RWPE1 (cell line): ENCODE results near the gene WRNIP1.

Source experiments
- CTCF ChIA-PET: fragments of 350-600 bp; sonication (Branson Sonifier 250); formaldehyde crosslinking; extraction: SDS; loops from one replicate; lab custom pipeline; 2021; lab: Yijun Ruan, JAX
- POLR2A ChIA-PET: fragments of 400-600 bp; formaldehyde crosslinking; extraction: SDS; loops from one replicate; lab custom pipeline; 2020; ENCODE audit warnings: antibody characterized with exemption; ENCODE audit not compliant: low non-redundant PET; lab: Yijun Ruan, JAX
- DNase-seq: peaks from one replicate; pipeline ENCODE4 v3.0.0; 2012; ENCODE audit warnings: low spot score
- H3K27ac ChIP-seq: fragments of 450-650 bp; 2 replicates; pipeline ENCODE4 v1.5.1; 2017
- TF ChIP-seq, protein P1 (sequence below): fragments of 450-650 bp; conservative IDR thresholded peaks from 2 replicates; pipeline ENCODE4 v1.5.1; 2017; ENCODE audit warnings: low read depth, mild to moderate bottlenecking

The WRNIP1 gene

DNA sequence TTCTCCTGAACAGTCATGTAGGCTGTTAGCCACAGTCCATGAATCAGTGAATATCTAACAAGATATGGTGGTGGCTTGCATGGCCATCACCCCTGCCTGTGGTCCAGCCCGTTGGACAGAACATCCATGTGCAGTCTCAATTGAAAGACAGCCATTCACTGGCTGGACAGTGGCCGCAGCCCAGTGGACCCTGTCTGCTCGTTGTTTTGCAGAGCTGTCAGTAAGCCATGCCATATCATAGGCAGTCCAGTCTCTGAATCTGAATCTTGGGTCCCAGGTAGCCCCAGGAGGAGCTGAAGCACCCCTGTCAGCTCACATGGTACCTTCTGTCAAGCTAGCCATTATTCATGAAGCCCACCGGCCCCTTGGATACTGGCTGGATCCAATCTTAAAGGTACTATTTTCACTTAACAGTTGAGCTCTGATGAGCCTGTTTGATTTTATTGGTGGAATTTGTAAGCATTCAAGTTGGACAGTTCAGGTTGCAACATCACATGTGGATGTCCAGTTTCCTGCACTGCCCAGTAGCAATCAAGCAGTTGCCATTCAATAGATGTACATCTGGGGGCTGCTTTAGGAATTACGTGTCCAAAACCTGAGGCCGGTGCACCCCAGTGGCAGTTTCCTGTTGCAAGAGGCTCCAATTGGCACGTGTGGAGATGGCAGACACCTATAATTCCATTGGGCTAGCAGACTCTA lies 38.7 kb downstream of the WRNIP1 start:
- DNase-seq: no peak
- TF ChIP-seq, protein P1, sequence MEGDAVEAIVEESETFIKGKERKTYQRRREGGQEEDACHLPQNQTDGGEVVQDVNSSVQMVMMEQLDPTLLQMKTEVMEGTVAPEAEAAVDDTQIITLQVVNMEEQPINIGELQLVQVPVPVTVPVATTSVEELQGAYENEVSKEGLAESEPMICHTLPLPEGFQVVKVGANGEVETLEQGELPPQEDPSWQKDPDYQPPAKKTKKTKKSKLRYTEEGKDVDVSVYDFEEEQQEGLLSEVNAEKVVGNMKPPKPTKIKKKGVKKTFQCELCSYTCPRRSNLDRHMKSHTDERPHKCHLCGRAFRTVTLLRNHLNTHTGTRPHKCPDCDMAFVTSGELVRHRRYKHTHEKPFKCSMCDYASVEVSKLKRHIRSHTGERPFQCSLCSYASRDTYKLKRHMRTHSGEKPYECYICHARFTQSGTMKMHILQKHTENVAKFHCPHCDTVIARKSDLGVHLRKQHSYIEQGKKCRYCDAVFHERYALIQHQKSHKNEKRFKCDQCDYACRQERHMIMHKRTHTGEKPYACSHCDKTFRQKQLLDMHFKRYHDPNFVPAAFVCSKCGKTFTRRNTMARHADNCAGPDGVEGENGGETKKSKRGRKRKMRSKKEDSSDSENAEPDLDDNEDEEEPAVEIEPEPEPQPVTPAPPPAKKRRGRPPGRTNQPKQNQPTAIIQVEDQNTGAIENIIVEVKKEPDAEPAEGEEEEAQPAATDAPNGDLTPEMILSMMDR: no peak
- ChIA-PET CTCF (interaction anchor here (0.7 kb wide), 1 partner anchor 23 kb away, joined by 3 read pairs; no protein-coding TSS in a partner anchor), POLR2A (interaction anchor here (0.6 kb wide), 1 partner anchor 186 kb away, joined by 3 read pairs; no protein-coding TSS in a partner anchor)
- no peak overlapping the region for H3K27ac ChIP-seq

DNA sequence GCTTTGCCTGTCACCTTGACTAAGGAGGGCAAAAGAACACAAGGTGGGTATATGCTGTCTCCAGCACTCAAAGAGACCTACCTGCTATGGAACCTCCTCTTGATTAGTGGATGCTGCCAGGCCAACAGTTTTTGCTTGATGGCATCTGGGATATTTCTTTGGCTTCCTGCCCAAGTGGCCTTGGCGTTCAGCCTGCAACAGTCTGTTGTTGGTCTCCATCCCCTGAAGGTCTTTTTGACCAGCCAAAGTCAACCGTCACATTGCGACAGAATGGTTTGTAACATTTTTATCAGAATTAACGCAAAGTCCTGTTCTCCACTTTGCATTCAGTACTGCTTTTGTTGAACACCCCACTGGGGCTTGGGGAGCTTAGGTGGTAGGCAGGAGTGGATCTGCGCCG lies 39.3 kb downstream of the WRNIP1 start:
- POLR2A ChIA-PET: interaction anchor here (0.6 kb wide), 1 partner anchor 186 kb away, joined by 3 read pairs; no protein-coding TSS in a partner anchor
- CTCF ChIA-PET: no interaction called here
- H3K27ac ChIP-seq: no peak overlapping the region

DNA sequence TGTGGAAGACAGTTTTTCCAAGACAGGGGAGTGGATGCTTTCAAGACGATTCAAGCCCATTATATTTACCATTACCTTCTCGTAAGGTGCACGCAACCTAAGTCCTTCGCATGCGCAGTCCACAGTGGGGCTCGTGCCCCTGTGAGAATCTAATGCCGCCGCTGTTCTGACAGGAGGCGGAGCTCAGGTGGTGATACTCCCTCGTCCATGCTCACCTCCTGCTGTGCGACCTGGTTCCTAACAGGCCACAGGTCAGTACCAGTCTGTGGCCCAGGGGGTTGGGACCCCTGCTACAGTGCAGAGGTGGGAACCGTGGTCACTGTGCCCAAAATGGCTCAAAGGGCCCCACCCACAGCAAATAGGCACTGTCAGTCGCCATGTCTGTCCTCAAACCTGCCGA lies 39.8 kb downstream of the WRNIP1 start:
- CTCF ChIA-PET: no interaction called here
- DNase-seq: no peak
- POLR2A ChIA-PET: no interaction called here
- TF ChIP-seq, protein P1: no peak
- H3K27ac ChIP-seq: no peak overlapping the region

More for the DNA sequence above, 39.3 kb downstream of the WRNIP1 start:
- TF ChIP-seq, protein P1: no peak
- no peak for DNase-seq

DNA sequence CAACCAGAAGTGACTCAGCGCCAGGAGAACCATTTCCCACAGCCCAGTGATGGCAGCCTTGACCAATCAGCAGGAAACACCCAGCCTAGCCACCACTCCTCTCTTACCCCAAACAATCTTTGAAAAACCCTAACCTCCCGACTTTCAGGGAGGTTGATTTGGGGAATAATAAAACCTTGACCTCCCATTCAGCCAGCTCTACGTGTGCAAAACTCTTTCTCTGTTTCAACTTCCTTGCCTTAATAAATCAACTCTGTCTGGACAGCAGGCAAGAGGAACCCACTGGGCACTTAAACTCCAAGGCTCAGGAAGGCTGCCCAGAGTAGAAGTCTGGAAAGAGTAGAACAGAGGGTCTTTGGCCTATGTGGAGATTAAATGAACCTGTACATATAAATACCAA lies 41.5 kb downstream of the WRNIP1 start:
- TF ChIP-seq, protein P1: no peak
- ChIA-PET POLR2A (no interaction called here), CTCF (interaction anchor here (0.6 to 0.7 kb wide), 2 partner anchors 22 to 673 kb away, joined by 3 read pairs; no protein-coding TSS in a partner anchor)
- no peak for DNase-seq
- no peak overlapping the region for H3K27ac ChIP-seq

DNA sequence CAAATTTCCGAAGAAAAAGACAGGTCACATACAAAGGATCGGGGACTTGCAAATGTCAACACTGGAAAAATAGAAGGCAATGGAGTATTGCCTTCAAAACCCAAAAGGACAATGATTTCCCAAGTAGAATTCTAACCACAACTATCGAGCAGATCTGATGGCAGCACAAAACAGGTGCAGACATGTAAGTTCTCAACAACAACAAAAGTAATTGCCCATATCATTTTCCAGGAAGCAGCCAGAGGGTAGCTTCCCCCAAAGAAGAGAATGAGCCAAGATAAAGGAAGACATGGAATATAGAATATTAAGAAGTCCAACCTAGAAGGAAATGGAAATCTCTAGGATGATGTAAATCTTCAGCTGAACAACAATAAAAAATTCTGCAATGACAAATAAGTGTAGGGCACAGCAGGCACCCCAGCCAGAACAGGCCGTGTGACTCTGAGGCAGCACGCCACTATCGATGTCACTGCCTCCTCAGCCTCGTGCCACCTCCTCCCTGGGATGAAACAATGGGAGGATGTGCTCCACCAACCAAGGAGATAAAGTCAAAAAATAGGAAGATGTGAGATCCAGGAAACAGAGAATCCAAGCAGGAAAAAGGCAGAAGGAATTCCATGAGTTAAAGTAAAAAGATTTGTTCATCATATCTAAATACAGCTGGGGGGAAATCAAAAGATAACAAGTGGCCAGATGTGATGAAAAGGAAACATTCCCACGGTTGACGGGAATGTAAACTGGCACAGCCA lies 42.3 kb downstream of the WRNIP1 start:
- ChIA-PET CTCF (no interaction called here), POLR2A (no interaction called here)
- TF ChIP-seq, protein P1: no peak
- no peak overlapping the region for H3K27ac ChIP-seq
- DNase-seq: no peak

DNA sequence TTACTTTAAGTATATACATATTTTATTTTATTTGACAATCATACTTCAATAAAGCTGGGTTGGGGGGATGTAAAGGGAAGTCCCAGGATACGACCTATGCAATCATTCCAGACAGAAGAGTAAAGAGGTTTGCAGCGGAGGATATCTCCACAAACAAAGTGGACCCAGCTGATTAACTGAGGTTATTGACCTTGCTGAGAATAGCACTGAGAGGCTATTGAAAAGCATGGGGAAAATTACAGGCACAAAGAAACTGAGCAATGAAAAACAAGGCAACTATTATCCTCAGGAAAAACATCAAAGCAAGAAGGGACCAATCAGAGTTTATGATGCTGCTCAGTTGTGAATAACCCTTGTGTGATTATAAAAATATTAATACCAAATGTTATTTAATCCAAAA lies 43.8 kb downstream of the WRNIP1 start:
- POLR2A ChIA-PET: no interaction called here

More for the DNA sequence above, 43.8 kb downstream of the WRNIP1 start:
- no peak overlapping the region for H3K27ac ChIP-seq
- TF ChIP-seq, protein P1: no peak
- CTCF ChIA-PET: interaction anchor here (1.1 kb wide), 1 partner anchor 18 kb away, joined by 3 read pairs; no protein-coding TSS in a partner anchor
- DNase-seq: no peak
